Skin of body (tissue), 2 donors: Measurements from ENCODE around the gene AP3B2. TPM values are rescaled to one million over a fixed set of nuclear protein-coding genes. Genes with fewer than 3 reads are reported as not detected.

ENCODE experiments used
- DNase-seq: peaks from one replicate; lab custom pipeline; 2025; lab: John Stamatoyannopoulos, UW
- total RNA-seq: library from RNA; depleted of rRNA; stranded (reverse); fragments of >200 nt; gene quantifications from one replicate; pipeline ENCODE4 v1.2.3, GENCODE V29; 2014

Gene AP3B2
- total RNA-seq, 1 donor from 2014 or later, result 0.89 TPM

DNA sequence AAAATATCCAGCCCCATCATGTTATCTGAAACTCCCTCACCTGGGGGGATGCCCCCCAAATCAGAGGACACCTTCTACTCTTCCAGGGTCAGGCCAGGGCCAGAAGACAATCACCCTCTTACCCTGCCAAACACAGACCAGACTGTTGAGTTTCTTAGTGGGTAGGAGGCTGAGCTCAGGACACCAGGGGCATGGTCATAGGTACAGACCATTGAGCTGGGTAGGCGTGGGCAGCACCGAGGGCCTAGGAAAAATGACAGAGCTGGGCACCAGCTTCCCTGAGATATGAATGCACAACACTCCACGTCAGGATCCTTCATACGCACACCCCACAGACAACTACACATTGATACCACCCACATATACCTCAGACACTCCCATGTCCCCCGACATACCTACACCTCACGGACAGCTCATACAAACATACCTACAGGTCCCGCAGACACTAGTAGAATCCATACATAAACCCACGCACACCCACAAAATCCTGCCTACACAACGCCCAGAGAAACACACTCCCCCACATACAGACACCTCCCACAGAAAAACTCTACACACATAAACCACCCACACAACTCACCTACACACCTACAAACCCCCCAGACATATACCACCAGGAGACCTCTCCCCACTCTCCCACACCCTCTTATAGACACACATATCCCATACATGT lies 11.8 kb downstream of the AP3B2 start:
- DNase-seq, result no peak

GRCh38 chr15:82692171-82692570 lies 17.5 kb downstream of the AP3B2 start:
- no peak for DNase-seq

- DNase-seq, result no peak
Observed at GRCh38 chr15:82689147-82689546, 20.5 kb downstream of the AP3B2 start.

DNA sequence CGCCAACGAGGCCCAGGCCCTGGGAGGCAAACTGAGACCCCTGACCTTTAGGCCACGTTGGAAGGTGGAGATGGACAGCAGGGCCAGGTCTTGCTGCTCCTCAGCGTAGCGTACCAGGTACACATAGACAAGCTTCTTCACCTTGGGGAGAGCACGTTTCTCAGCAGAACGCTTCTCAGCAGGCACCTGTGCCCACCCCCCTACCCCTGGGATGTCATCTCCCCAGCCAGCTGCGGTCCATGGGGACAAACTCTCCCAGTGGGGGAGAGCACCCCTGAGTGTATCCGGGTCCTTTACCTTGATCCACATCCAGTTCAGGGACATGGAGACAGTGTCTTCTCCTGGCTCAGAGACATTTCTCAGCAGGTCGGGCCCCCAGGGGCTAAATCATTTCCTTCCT lies 21.0 kb downstream of the AP3B2 start:
- no peak for DNase-seq

GRCh38 chr15:82681371-82681770 lies 28.3 kb downstream of the AP3B2 start:
- no peak for DNase-seq

DNA sequence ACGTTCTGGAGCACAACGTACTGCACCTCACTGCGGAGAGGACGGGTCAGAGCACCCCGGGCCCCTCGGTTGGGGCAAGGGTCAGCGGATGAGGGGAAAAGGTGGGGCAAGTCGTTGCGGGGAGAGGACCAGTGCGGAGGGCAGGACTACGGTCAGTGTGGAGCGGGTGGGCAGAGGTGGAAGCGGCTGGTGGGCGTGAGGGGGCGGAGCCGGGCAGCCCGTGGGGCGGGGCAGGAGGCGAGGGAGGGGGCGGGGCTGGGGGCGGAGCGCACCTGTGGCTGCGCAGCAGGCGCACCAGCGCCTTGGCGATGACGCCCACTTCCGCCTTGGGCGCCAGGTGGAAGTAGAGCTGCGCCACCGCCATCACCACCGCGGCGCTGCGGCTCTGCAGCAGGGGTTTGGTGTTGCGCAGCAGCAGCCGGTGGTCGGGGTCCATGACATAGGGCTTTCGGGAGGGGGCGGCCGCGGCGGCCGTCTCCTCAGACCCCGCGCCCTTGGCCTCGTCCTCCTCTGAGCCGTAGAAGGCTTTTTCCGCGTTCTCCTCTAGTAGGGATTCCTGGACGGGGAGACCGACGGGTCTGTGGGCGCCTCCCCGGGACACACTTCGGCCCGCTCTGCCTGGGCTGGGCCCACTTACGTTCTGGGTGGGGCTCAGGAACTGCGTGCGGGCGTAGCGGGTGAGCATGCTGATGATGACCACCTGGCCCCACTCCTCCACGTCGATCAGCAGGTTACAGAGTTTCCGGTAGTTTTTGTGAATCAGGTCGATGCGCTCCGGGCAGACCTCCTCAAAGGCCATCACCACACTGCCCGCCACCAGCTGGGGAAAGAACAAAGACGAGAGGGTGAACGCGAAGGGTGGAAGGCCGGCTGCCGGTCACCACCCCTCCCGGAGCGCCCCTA lies 29.2 kb downstream of the AP3B2 start:
- no peak for DNase-seq

- DNase-seq, result no peak
Observed at GRCh38 chr15:82679626-82680199, 30.0 kb downstream of the AP3B2 start.

DNA sequence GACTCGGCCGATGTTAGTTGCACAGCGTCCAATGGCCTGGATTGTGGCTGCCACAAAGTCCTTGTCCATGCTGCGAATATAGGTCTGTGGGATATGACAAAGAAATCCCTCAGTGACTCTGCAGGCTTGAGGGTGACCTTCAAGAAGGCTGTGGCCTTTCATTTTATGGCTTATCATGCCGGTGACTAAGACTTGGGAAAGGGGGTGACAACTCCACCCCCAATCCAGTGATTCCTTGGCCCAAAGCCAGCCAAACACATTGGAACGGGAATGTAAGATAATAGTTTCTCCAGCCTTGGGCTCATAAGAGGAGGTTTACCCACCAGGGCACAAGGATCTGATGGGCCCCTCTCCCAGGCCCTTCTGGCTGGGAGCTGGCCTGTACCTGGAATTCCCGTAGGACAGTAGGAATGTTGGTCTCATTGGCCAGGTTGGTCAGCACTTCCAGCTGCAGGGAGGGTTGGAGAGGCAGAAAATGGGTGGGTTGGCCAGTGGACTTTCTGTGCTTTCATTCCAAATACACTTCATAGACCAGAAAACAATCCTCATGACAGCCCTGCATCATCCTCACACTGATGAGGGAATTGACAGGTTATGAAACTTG lies 31.9 kb downstream of the AP3B2 start:
- DNase-seq, result no peak

DNA sequence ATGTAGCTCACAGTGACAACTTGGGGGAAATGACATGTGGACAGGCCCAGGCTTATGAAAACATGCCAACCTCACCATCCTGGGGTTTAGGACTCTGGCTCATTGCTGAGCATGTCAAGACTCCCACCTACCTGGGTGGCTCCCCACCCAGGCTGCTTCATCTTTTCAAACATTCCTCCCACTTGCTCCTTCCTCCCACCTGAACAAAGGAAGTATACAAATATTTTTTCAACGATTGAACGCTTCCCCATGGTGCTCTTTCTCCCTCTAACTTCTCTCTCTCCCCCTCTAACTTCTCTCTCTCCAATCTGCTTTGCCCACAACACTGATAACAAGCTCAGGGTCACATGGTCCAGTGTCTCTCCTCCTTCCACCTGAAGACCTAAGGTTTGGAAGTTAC lies 34.8 kb downstream of the AP3B2 start:
- no peak for DNase-seq

GRCh38 chr15:82670699-82671098 lies 39.0 kb downstream of the AP3B2 start:
- no peak for DNase-seq

- no peak for DNase-seq
Observed at GRCh38 chr15:82666606-82667005, 43.1 kb downstream of the AP3B2 start.

DNA sequence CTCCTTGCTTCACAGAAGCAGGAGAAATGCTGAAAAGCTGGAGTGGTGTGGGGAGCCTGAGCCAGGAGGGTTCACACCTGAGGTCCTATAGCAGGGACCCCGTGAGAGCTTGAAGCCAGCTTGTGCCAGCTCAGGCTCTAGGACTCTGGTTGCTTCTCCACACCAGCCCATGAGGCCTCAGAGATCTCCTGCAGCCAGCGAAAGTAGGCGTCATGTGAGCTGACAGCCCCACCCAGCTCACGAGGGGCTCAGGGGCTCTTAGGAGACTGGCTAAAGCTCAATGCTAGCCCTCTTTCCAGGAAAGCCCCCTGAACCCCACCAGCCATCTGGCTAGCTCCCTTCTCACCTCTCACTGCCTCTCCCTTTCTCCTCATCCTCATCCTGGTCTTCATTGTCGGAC lies 45.7 kb downstream of the AP3B2 start:
- no peak for DNase-seq

DNA sequence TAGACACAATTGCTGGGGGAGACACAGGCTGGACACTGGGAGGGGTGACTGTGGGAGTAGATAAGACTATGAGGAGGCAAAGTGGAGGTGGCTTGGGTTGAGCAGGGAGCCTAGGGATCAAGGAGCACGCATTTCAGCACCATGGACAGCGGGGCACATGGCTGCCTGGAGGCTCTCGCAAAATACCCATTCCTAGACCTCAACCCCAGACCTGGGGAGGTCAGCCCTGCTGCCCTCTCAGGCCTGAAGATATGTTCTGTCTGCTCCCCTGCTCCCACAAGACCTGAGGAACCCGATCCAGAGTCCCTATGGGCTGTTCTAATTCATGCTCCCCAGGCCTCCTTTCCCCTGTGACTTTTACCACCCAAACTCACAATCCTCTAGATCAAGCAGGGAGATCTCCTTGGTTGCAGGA lies 46.5 kb downstream of the AP3B2 start:
- DNase-seq, result no peak

DNA sequence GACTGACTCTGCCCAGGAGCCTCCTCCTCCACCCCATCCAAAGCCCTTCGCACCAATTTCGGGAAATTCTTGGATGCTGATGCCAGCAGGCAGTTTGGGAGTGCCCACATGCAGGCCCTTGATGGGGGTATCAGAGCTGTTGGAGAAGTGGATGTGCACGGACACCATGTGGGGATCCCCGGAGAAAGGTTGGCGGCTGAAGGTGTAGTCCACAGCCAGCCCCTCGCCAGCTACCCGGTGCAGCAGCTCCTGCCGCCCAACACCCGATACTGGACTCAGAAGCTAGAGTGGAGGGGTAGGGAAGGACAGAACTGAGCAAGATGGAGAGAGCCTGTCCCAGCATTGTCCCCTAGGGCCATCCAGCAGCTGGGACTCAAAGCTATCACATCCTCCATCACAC lies 47.0 kb downstream of the AP3B2 start:
- DNase-seq, result no peak

DNA sequence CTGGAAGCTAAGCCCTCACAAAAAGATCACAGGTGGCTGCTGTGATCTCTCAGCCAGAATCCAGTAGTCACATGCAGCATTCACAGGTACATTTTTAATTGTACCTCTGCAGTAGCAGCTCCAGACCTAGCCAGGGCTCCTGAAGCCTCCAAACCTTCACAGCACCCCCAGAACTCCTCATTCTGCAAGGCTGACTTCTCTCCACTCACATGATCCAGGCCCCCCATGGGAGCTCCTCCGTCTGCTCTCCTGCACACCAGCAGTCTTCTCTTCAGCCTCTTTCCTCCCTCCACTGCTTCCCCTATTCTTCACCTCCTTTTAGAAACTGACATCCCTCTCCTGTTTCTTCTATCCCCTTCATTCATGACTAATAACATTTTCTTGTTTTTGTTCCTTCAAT lies 49.3 kb downstream of the AP3B2 start:
- DNase-seq, result no peak

DNA sequence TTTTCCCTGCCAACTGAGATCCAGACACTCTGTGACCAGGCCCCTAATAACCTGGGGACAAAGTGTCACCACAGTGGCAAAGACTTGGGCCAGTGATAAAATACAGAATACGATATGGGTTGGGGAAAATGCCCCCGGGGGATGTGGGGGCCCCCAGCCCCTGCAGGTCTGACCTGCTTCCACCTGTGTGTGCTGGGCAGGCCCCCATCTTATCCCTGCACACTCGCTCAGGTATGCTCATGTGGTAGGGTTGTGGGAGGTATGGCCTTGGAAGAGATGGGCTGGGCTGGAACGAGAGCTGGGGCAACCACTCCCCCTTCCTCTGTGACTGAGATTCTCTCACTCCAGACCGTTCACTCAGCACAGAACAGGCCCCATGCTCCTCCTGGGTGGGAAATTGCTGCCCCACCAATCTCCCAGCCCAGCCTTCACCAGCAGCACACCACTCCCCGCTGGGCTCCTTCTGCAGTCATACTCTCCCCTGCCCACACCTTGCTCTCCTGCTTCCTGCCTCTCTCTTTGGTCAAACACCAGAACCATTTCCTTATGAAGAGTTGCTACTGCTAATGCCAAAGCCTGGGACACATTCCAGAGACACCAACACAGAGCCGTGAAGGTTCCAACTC lies 52.9 kb downstream of the AP3B2 start:
- no peak for DNase-seq

DNA sequence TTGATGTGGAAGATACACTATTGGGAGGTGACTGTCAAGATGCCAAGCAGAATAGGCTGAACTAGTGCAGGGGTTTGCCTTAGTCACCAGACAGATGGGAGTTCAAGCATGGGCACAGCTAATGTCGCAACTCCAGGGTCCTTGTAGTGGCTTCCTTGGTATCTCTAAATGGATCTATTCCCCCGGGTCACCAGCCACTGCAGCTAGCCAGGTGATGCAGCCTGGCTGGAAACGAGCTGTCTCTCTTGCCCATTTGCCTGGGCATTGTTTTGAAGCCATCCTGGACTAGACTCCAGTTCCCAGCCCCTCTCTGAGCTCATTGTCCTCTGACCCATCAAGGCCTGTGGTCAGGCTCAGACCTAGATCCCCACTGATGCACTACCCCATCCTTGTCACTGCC lies 54.1 kb downstream of the AP3B2 start:
- no peak for DNase-seq

GRCh38 chr15:82653483-82654168 lies 56.0 kb downstream of the AP3B2 start:
- no peak for DNase-seq

DNA sequence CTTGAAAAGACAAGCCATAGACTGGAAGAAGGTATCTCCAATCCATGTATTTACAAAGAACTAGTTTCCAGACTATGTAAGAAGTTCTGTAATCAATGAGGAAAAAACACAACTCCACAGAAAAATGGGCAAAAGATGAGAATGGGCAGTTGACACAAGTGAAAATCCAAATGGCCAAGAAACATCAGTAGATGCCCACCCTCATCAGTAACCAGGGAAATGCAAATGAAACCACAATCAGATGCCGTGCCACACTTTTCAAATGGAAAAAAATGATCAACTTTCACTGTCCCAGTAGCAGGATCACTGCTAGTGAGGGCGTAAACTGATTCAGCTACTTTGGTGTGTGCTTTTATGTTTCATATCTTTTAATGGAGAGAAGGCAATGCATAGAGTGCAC lies 58.0 kb downstream of the AP3B2 start:
- no peak for DNase-seq

GRCh38 chr15:82650046-82650670 lies 59.5 kb downstream of the AP3B2 start:
- no peak for DNase-seq
